Stomach (tissue), 4 donors: ENCODE data around the gene RBM38.

Experiments used
- CTCF ChIP-seq, 7 experiments: fragments of 450-650 bp in 4 of 7; fragments of 200-600 bp in 3 of 7; sonication (generic) in 3 of 7; IDR thresholded peaks; one replicate each; pipeline ENCODE4 v1.5.1; 2016 to 2019; ENCODE audit warnings: antibody characterized with exemption in 7 of 7, control low read depth in 2 of 7, mild to moderate bottlenecking in 1 of 7
- EP300 ChIP-seq: sonication (generic); formaldehyde crosslinking; IDR thresholded peaks from one replicate; pipeline ENCODE4 v1.6.1; 2017; ENCODE audit warnings: antibody characterized with exemption

GRCh38 chr20:57413986-57414385 is 22.8 kb downstream of the RBM38 start:
- TF ChIP-seq CTCF (IDR thresholded peaks at IDR 0.05) (no peak), EP300 (no peak)
